T-helper 1 cell treated with Interleukin-12 subunit alpha and Interleukin-12 subunit beta and Interleukin-4 antibody, amounts not matched to agents 30 ng/mL and 1 ng/mL, for 36 hours (primary cell): Measurements from ENCODE around the gene NAALADL2. TPM values are rescaled to one million over a fixed set of nuclear protein-coding genes. Genes with fewer than 3 reads are reported as not detected.
"Not testable (repeated sequence)": the region's sequence is repeated elsewhere in the genome, so short reads cannot be mapped to it uniquely, and the experiment has no call there.

Experiments used
- intact Hi-C: fragments of 100-400 bp; cut with micrococcal nuclease; formaldehyde crosslinking; loops from one replicate; pipeline ENCODE4 v1.15.1; 2024
- total RNA-seq: library from RNA; stranded (reverse); gene quantifications from 2 replicates; pipeline ENCODE4 v1.2.3, GENCODE V29; 2022

Gene NAALADL2
- total RNA-seq, 1 donor from 2014 or later = not detected

DNA sequence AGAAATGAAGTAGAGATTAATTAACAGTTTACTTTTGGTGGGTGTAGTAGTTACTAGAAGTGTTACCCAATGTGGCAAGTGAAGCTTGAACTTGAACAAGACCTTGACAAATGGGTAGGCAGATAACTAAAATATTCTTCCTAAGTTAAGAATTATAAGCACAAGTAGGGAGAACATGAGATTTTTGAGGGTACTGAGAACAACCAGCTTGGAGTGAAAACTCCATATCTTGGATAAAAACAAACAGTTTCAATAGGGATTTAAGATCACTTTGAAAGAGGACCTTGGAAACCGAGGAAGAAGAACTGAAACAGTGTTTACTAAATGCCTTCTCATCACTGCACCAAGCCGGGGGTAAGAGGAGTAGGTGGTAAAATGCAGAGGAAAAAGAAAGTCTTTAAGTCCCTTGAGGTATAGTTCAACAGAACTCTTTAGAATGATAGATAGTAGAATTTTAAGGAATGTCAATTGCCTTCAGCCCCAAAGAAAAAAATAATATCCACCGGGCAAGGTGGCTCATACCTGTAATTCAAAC is 496.7 kb downstream of the NAALADL2 start:
- intact Hi-C loops = no loop called here

DNA sequence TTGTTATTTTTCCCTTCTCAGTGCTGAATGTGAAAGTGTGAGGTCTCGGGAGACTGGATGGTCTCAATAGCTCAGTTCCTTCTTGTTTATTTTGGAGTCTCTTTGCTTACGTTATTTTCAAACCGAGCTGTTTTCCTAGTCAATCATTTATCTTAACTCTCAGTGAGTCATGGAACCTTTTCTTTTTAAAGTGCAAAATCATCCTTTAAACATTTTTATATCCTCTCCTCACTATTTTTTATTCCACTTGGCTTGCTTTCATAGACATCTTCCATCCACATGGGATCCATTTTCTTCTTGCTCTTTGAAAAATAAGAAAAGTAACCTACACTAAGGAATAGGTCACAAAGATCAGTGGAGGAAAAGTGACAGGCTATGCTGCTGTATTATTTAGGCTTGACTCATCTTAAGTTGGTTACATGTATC is 497.8 kb downstream of the NAALADL2 start:
- intact Hi-C loops = no loop called here

DNA sequence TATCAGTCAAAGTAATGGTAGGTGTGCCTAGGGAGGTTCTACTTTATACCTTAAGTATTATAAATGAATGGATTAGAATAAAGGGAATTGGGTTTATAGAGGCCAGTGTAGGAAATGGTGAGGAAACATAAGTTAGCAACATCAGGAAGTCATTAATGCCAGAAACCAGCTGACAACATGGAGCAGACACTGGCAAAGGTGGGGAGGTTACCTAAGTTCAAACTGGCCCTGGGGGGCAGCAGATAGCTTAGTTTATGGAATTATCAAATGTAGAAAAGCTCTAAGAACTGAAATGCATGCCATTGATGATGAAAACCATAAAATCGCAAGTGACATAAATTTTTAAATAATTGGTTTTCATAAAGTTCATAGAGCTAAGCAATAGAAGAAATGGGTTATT is 498.6 kb downstream of the NAALADL2 start:
- intact Hi-C loops = no loop called here

DNA sequence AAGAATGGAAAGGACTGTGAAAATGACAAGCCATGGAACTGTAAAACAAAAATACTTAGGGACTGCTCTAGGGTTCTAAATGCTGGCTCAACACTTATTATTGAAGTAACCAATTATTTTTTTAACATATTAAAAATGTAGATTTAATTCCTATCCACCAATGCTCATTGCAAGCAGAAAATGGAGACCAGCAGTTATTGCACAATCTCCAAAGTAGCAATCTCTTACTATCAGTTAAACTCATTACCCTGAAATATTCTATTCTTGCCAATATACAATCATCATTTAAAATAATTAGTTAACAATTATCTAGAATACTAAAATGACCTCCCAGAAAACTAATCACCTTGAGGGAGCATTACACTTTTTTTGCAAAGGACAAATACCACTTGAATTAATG is 499.8 kb downstream of the NAALADL2 start:
- intact Hi-C loops = no loop called here

DNA sequence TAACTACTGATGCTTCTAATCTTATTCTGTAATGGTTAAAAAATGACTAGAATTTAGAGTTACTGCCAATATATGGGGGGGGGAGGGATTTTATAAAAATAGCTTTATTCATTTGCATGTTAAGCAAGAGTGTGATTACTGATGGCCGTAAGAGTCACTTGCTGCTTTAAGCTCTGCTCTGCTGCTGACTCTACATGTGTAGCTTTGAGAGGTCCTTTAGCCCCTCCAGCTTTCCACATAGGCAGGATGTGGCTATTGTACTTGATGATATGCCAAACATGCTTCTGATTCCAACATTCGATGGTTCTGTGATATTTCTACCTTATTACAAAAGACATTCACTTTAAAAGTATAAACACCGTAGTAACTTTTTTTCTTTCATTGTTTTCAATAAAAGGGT is 511.3 kb downstream of the NAALADL2 start:
- intact Hi-C loops = not testable (repeated sequence)

DNA sequence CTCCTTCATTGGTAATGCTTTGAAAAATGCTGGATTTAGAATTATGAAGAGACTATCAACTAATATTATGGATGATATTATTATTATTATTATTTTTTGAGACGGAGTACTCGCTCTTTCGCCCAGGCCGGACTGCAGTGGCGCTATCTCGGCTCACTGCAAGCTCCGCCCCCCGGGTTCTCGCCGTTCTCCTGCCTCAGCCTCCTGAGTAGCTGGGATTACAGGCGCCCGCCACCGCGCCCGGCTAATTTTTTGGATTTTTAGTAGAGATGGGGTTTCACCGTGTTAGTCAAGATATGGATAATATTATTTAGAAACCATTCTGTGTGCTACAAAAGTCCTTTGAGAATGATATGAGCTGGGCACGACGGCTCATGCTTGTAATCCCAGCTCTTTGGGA is 512.1 kb downstream of the NAALADL2 start:
- intact Hi-C loops = not testable (repeated sequence)

DNA sequence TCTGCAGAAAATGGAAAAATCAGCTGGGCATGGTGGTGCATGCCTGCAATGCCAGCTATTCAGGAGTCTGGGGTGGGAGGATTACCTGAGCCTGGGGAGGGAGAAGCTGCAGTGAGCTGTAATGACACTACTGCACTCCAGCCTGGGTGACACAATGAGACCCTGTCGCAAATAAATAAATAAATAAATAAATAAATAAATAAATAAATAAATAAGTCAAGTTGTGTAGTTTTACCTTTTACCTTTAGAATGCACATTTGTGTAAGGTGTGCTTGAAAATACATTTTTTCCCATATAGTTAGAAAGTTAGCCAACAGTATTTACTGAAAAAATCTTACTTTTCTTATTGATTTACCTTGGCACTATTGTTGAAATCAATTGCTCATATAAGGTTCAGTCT is 515.6 kb downstream of the NAALADL2 start:
- intact Hi-C loops = no loop called here

DNA sequence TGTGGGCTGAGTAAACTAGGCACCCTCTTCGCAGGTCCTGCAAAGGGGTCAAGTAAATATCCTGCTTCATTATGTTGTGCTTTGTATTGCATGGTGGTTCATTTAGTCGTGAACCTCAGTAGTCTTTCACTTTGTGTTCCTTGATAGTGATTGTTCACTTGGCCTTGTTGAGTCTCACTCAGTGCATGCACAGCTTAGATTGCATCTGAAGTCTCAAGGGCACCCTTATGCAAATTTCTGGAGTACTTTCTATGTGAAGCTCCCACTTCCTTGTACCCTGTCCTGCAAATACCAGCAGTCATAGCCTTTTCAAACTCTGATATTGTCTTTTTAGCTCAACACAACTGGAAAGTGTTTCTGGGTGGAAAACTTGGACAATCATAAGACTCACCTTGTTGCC is 519.2 kb downstream of the NAALADL2 start:
- intact Hi-C loops = no loop called here

DNA sequence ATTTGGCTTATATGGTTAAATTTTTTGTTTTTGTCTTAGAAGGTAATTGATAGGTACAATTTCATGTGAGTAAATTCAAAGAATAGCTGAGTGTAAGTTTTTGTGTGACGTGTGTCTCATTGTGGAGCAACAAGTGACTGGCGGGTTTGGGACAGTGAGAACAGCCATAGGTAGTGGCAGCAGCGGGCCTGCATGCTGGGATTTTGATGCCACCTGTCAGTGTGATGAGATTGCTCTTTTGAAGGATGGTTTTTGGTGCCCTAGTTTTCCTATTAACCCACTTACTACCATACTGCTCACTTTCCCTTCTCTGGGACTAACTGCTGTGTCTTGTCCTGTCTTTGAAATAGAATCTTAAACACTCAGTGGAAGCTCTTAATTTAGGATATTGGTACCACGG is 522.6 kb downstream of the NAALADL2 start:
- intact Hi-C loops = no loop called here

DNA sequence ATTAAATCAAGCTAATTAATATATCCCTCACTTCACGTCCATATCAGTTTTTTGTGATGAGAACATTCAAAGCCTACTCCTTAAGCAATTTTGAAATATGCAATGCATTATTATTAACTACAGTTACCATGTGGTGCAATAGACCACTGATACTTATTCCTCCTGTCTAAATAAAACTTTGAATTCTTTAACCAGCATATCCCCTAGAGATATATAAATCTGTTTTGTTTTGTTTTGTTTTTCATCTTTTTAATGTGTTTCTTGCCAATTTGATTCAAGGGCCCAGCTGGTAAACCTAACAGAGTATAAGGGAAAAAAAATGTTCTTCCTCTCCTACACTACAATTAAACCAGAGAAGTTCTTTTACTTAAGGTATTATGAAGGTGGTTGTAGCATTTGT is 524.2 kb downstream of the NAALADL2 start:
- intact Hi-C loops = no loop called here

DNA sequence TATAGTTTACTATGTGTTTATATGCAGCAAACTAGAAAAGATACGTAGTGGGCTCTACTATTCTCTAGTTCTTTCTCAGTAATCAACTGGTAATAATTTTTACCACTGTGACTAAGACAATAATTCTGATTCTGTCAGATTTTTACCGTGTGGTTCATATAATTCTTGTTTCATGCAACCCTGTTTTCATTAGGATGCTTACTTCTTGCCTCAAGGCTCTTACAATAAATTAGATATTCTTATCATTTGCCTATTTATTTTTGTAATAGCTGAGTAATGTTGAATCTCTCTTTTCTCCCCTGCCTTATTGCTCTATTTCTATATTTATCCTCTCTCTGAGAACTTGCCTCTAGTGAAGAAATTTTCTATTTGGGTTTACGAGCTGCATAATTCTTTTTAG is 524.7 kb downstream of the NAALADL2 start:
- intact Hi-C loops = no loop called here

DNA sequence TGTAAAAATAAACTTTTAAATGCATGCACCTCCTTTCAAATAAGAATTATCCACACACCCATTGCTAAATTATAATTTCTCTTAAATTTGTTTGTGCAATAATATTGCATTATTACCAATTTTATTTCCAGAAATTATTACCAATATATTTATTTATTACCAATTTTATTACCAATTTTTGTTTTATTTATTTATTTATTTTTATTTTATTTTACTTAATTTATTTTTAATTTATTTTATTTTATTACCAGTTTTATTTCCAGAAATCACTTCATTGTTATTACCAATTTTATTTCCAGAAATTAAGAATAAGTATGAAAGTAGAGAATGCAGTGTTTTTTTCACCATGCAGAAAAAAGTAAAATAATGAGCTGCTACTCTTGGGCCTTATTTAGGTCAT is 525.4 kb downstream of the NAALADL2 start:
- intact Hi-C loops = no loop called here

DNA sequence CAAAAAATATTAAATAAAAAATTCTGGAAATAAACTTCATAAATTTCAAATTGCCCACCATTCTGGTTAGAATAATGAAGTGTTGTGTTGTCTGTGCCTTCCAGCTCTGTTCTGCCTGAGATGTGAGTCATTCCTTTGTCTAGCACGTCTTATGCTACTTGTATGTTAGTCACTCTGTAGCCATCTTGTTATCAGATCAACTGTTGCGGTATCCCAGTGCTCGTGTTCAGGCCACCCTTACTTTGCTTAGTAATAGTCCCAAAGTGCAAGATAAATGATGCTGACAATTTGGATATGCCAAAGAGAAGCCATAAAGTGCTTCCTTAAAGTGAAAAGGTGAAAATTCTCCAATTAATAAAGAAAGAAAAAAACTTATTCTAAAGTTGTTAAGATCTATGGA is 527.5 kb downstream of the NAALADL2 start:
- intact Hi-C loops = no loop called here

DNA sequence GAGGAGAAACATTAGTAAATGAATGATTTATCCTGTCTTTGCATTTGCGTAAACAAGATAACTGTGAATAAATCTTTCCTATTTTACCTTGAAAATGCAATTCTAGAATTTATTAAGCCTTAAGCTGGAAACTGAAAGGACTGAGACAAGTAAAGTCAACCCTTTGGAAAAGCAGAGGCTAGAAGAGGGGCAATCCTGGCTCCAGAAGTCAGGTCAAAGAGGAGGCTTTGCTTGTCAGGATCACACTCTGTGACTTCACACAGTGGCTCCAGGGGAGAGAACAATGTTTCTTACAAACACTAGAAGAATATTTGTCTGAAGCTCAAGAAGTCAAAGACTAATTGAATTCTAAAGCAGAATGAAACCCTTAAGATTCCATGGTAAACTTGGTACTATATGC is 530.4 kb downstream of the NAALADL2 start:
- intact Hi-C loops = no loop called here

DNA sequence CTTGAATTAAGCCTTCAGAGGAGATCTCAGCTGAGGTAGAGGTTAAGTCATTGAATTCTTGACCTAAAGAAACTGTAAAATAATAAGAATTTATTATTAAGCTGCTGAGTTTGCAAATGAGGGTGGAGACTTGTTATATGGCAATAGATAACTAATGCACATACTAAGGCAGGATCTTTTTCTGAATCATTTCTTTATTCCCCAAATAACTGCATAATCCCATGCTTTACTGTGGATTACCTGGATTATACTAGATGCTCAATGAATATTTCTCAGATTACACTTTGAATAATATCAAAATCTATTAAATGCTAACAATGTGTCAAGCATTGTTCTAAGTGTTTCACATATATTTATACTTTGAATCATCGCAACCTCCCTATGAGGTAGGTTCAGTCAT is 532.5 kb downstream of the NAALADL2 start:
- intact Hi-C loops = no loop called here

DNA sequence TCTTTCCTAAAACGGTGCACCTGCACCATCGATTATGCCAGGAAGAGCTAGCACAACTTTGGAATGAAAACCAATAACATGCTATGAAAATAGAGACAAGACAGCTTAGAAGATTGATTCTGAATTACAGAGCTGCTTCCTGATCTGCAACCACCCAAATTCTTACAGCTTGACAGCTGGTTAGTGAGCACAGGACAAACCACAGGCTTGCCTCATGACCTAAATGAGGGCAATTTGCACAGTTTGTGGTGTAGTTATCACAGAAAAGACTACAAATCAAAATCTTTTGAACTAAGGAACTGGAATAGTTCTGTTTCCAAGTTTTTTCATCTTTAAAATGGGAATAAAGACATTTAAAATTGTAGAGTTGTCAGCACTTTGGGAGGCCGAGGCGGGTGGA is 533.5 kb downstream of the NAALADL2 start:
- intact Hi-C loops = no loop called here

DNA sequence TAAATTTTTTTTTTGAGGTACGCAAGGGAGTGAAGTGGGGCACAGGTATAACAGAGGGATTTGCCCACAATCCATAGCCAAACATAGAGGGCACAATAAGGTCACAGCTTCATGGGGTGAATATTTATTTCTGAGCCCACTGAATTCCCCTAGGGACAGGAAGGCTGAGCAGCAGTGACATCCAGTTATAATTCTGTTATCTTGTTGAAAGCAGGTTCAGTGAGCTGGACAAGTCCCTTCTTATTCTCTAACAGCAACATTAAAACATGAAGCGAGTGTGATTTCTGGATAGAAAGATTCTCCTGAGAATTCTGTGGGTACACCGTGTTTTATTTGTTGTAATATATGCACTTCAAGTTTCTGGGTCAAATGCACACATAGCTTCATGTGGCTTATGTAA is 538.2 kb downstream of the NAALADL2 start:
- intact Hi-C loops = no loop called here

DNA sequence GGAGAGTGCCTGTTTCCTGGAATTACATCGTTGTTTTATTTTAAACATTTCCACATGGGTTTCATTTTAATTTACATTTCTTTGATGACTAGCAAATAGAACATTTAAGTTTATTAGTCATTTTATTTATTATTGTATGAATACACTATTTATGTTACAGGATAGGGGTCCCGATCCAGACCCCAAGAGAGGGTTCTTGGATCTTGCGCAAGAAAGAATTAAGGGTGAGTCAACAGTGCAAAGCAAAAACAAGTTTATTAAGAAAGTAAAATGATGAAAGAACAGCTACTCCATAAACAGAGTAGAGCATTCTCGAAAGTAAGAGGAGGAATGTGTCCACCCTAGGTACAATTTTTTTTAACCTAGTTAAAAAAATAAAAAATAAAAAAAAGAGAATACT is 539.5 kb downstream of the NAALADL2 start:
- intact Hi-C loops = no loop called here

DNA sequence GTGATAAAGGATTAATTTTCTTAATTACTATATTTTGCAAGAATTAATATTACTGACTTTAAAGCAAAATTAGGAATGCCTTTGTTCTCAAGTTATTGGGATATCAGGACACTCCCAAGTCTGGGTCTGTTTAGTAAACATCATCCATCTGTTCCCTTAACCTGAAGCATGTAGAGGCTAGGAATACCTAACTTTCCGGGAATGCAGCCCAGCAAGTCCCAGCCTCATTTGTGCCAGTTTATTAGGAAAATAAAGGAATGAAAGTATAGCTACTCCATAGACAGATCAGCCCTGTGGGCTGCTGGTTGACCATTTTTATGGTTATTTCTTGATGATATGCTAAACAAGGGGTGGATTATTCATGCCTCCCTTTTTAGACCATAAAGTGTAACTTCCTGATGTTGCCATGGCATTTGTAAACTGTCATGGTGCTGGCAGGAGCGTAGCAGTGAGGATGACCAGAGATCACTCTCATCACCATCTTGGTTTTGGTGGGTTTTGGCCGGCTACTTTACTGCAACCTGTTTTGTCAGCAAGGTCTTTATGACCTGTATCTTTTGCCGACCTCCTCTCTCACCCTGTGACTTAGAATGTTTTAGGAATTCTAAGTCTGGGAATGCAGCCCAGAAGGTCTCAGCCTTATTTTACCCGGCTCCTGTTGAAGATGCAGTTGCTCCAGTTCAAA is 540.2 kb downstream of the NAALADL2 start:
- intact Hi-C loops = no loop called here

DNA sequence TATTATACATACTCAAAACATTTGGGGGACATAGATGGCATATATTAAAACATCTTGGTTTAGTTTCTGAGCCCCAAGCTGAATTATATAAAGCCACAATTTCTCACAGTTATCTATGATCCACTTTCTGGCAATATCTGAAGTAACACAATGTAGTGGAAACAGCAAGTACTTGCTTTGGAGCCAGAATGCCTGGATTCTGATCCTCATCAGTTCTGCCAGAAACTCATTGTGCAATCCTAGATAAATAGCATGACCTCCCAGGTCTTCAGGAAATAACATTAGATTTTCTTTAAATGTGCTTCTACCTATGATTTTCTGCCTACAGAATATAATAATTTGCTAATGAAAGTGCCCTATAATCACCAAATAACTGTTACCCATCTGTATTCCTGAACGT is 544.9 kb downstream of the NAALADL2 start:
- intact Hi-C loops = no loop called here

DNA sequence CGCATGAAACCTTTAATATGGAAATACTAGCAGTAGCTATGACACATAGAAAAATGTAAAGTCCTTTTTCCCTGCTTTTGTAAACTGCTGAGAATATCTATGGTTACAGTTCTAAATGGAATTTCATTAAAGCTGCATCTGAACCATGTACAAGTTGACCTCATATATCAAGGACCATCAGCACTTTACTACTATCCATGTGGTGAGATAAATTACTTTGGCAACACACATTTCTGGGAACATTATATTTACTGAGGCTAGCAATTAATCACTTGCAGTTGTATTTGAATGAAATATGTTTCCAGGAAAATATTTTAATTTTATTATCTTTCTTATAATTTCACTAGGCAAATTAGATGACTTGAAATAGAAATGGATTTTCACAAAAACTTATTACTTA is 545.5 kb downstream of the NAALADL2 start:
- intact Hi-C loops = no loop called here

DNA sequence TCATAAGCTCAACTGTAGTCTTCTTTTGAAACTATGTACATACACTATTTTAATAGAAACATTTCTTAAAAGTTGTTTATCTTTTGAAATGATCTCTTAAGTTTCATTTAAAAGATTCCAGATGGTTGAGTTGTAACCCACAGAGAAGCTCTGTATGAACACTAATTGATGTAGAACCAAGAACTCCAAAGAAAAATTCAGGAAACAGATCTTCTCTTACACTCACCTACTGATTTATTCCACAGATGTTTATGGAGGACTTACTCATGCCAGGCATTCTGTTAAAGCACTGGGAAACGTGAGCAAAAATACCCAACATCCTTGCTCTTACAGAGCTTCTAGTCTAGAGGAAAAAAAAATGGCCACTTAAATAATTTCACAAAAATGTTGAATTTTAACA is 551.1 kb downstream of the NAALADL2 start:
- intact Hi-C loops = no loop called here

DNA sequence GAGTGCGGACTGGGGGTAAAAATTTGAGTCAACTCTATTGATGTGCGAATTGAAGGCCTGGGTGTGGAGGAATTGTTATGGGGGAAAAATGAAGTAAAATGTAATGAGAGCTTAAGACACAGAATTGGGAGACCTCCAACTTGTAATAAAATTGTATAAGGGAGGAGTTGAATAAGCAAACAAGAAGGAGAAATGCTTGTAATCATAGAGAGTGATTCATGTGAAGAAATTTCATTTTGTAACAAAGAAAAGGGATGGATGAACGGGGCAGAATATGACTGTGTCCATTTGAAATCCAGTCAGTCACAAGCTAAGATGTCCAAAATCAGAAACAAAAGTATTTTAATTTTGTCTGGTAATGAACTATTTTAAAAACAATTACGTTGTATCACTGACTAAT is 552.3 kb downstream of the NAALADL2 start:
- intact Hi-C loops = no loop called here

DNA sequence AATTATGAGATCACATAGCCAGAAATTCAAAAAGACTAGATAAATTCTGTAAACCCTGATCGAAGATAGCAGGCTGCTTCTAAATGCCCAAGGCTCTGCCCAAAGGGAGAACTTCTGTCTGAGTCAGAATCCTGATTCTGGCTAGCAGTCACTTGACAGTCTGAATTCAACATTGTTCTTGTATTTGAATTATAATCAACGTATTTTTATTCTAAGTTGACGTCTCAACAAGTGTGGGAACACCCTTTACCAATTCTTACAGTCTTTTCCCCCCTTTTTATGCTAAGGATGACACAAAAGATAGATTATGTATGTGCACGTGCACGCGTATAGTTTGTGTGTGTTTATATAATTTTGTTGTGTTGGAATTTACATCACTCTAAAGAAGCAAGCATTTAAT is 552.8 kb downstream of the NAALADL2 start:
- intact Hi-C loops = no loop called here
